ENCODE results near the gene WDFY2.

- TF ChIP-seq EZH2 (IDR thresholded peaks at IDR 0.05) (no peak), POLR2AphosphoS5 (IDR thresholded peaks at IDR 0.05; ENCODE audit: borderline replicate concordance, low read depth, low read length) (no peak)
Measured at GRCh38 chr13:51624207-51624606, 39.9 kb downstream of the WDFY2 start.
